Ascending aorta (tissue), 2 donors: ENCODE measurements around the gene COL6A5. TPM values are rescaled to one million over a fixed set of nuclear protein-coding genes. Genes with fewer than 3 reads are reported as not detected.

Experiments
- DNase-seq, 2 donors: peaks; one replicate each; pipeline ENCODE4 v3.0.0-alpha.2; 2019; ENCODE audit warnings: low spot score in 2 of 2
- H3K27ac ChIP-seq, 2 donors: fragments of 200-600 bp; sonication (generic); one replicate each; pipeline ENCODE4 v1.5.1; 2016 to 2017; ENCODE audit warnings: mild to moderate bottlenecking in 1 of 2
- H3K27me3 ChIP-seq: fragments of 200-600 bp; sonication (generic); one replicate; pipeline ENCODE4 v1.5.1; 2017
- H3K36me3 ChIP-seq, 2 donors: fragments of 200-600 bp; sonication (generic); one replicate each; pipeline ENCODE4 v1.5.1; 2016
- H3K4me1 ChIP-seq, 2 donors: fragments of 200-600 bp; sonication (generic); one replicate each; pipeline ENCODE4 v1.5.1; 2016 to 2017; ENCODE audit warnings: mild to moderate bottlenecking in 1 of 2
- H3K4me3 ChIP-seq, 2 donors: fragments of 200-600 bp; sonication (generic); one replicate each; pipeline ENCODE4 v1.5.1; 2016 to 2017; ENCODE audit warnings: mild to moderate bottlenecking in 1 of 2
- H3K9me3 ChIP-seq, 2 donors: fragments of 200-600 bp; sonication (generic); one replicate each; pipeline ENCODE4 v1.5.1; 2016
- intact Hi-C: fragments of 100-400 bp; cut with DNase I; formaldehyde crosslinking; loops from one replicate; pipeline ENCODE4 v1.15.1; 2023
- total RNA-seq: library from RNA; depleted of rRNA; stranded (reverse); fragments of >200 nt; gene quantifications from one replicate; pipeline ENCODE4 v1.1.0, GENCODE V29; 2016
- TF ChIP-seq, protein P1 (sequence below), 3 experiments: fragments of 200-600 bp in 2 of 3; fragments of 450-650 bp in 1 of 3; sonication (generic) in 2 of 3; IDR thresholded peaks; one replicate each; pipeline ENCODE4 v1.5.1; 2016 to 2019; ENCODE audit warnings: antibody characterized with exemption in 3 of 3, mild to moderate bottlenecking in 1 of 3, moderate library complexity in 1 of 3

The COL6A5 gene
- total RNA-seq, 1 donor from 2014 or later = not detected

DNA sequence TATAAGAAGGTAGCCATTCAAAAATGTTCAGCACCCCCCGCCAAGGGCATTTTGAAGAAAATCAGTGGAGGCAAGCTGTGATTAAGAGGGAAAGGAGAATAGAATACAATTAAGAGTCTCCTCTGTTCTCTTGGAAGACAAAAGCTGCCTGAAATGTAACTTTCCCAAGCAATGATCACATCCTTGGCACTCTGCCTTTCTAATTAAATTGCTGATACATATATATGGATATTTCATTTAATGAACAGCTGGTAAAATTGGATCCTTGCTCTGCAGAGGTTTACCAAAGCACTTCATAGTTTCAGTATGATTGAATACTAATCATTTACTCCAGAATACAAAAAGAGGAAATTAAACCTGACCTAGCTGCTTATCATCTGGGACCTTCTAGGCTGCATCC lies 182.0 kb downstream of the COL6A5 start:
- Histone ChIP-seq H3K4me1 (no peaks in the 10 kb centered on the region), H3K27me3 (no peaks in the 10 kb centered on the region), H3K4me3 (no peak overlapping the region), H3K27ac (no peak overlapping the region), H3K9me3 (no peaks in the 10 kb centered on the region), H3K36me3 (no peaks in the 10 kb centered on the region)
- intact Hi-C loops = no loop called here
- no peak for DNase-seq
- TF ChIP-seq, protein P1, sequence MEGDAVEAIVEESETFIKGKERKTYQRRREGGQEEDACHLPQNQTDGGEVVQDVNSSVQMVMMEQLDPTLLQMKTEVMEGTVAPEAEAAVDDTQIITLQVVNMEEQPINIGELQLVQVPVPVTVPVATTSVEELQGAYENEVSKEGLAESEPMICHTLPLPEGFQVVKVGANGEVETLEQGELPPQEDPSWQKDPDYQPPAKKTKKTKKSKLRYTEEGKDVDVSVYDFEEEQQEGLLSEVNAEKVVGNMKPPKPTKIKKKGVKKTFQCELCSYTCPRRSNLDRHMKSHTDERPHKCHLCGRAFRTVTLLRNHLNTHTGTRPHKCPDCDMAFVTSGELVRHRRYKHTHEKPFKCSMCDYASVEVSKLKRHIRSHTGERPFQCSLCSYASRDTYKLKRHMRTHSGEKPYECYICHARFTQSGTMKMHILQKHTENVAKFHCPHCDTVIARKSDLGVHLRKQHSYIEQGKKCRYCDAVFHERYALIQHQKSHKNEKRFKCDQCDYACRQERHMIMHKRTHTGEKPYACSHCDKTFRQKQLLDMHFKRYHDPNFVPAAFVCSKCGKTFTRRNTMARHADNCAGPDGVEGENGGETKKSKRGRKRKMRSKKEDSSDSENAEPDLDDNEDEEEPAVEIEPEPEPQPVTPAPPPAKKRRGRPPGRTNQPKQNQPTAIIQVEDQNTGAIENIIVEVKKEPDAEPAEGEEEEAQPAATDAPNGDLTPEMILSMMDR (IDR thresholded peaks at IDR 0.05) = no peak

DNA sequence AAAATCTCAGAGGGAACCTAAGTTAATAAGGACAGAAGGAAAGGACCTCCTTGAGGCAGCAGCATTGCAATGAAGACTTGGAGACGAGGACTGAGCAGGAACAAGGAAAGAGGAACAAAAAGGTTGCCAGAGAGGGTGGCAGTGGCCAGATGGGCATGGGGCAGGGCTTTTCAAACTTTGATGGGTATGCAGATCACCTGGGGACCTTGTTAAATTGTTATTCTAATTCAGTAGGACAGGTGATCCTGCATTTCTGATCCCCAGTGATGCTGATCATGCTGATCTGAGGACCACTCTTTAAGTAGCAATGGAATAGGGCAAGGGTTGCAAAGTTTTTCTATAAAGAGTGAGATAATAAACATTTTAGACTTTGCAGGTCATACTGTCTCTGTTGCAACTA lies 182.6 kb downstream of the COL6A5 start:
- Histone ChIP-seq H3K27ac (no peak overlapping the region), H3K36me3 (no peaks in the 10 kb centered on the region), H3K9me3 (no peaks in the 10 kb centered on the region), H3K4me1 (no peaks in the 10 kb centered on the region), H3K27me3 (no peaks in the 10 kb centered on the region), H3K4me3 (no peak overlapping the region)
- intact Hi-C loops = no loop called here
- DNase-seq = no peak
- TF ChIP-seq, protein P1 (IDR thresholded peaks at IDR 0.05) = no peak

DNA sequence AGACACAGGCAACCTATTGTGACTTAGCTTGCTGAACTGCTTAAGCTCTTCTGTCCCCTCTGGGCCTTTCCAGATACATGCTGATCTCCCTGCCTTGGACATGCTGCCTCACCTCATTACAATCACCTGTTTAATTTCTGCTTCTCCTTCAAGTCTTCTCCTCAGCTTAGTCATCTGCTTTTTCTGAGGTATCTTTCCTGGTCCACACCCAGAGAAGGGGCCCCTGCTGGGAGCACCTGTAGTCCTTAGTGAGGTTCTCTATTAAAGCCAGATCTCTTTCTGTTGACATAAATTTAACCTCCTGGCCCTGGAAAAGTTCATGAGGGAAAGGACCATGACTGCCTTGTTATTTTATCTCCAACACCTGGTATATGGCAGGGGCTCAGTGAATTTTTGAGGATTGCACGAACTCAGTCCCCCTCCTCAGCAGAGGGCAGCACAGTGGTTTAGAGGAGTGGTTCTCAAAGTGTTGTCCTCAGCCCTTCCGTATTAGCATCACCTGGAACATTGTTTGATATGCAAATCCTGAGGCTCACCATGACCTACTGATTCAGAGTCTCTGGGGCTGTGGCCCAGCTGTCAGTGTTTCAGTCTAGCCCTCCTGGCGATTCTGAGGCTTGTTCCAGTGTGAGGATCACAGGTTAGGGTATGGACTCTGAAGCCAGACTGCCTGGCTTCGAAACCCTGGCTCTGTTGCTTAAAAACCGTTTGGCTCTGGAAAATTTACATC lies 184.2 kb downstream of the COL6A5 start:
- no peaks in the 10 kb centered on the region for H3K36me3 ChIP-seq
- DNase-seq = no peak
- no peak overlapping the region for H3K4me3 ChIP-seq
- intact Hi-C loops = no loop called here
- no peaks in the 10 kb centered on the region for H3K9me3 ChIP-seq
- H3K27me3 ChIP-seq = no peaks in the 10 kb centered on the region
- H3K27ac ChIP-seq = no peak overlapping the region
- H3K4me1 ChIP-seq = no peaks in the 10 kb centered on the region
- TF ChIP-seq, protein P1 (IDR thresholded peaks at IDR 0.05) = no peak

DNA sequence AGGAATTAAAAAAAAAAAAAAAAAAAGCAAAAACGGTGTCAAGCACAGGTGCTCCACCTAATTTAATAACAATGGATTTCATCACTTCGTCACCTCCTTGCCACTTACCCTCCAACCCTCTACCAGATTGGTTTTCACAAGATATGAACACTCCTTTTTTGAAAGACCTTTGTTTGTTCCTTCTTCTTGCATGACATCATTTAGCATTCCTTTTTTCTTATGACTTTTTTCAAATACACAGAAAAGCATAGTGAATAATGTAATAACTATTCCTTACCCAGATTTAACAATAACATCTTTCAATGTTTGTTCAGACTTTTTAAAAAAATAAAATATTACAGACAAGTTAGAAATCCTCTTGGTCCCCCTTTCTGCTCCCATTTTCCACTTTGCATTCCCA lies 187.8 kb downstream of the COL6A5 start:
- Histone ChIP-seq H3K27ac (no peak overlapping the region), H3K4me3 (no peak overlapping the region), H3K9me3 (no peaks in the 10 kb centered on the region), H3K36me3 (no peaks in the 10 kb centered on the region), H3K27me3 (no peaks in the 10 kb centered on the region), H3K4me1 (no peaks in the 10 kb centered on the region)
- intact Hi-C loops = no loop called here
- no peak for DNase-seq
- TF ChIP-seq, protein P1 (IDR thresholded peaks at IDR 0.05) = no peak

Other genes with a start within 250 kb of the COL6A5 start
- not detected for gene COL6A6, start 171.5 kb downstream of the COL6A5 start, total RNA-seq